Upper lobe of right lung (tissue), 1 donor: ENCODE data around the gene LDLRAD3. TPM values are rescaled to one million over a fixed set of nuclear protein-coding genes. Genes with fewer than 3 reads are reported as not detected.
"Not testable (repeated sequence)": the region's sequence is repeated elsewhere in the genome, so short reads cannot be mapped to it uniquely, and the experiment has no call there.

Source experiments
- ATAC-seq: fragments of 200-7000 bp; cut with Tn5 transposase; one replicate; pipeline ENCODE4 v1.9.1; 2020; ENCODE audit warnings: mild to moderate bottlenecking, moderate library complexity
- DNase-seq: peaks from one replicate; pipeline ENCODE4 v3.0.0-alpha.2; 2020
- H3K27ac ChIP-seq: fragments of 200-600 bp; one replicate; pipeline ENCODE4 v1.8.0; 2022
- H3K27me3 ChIP-seq: fragments of 200-600 bp; one replicate; pipeline ENCODE4 v1.8.0; 2022; ENCODE audit warnings: mild to moderate bottlenecking
- H3K36me3 ChIP-seq: fragments of 200-600 bp; one replicate; pipeline ENCODE4 v1.8.0; 2022
- H3K4me1 ChIP-seq: fragments of 200-600 bp; one replicate; pipeline ENCODE4 v1.8.0; 2022
- H3K4me3 ChIP-seq: fragments of 200-600 bp; one replicate; pipeline ENCODE4 v1.8.0; 2022; ENCODE audit warnings: mild to moderate bottlenecking
- H3K9me3 ChIP-seq: fragments of 200-600 bp; one replicate; pipeline ENCODE4 v1.8.0; 2022
- intact Hi-C: fragments of 100-400 bp; cut with DNase I; formaldehyde crosslinking; loops from one replicate; pipeline ENCODE4 v1.11.0; 2022
- total RNA-seq: library from RNA; stranded (reverse); fragmentation: NEBNext Ultra II Directional; extraction: Animal tissue kit (Norgen Biotek cat#: 25700); gene quantifications from one replicate; pipeline ENCODE4 v1.2.1, GENCODE V29; 2021
- TF ChIP-seq, protein P1 (sequence below): fragments of 200-600 bp; IDR thresholded peaks from one replicate; pipeline ENCODE4 v1.8.0; 2022; ENCODE audit warnings: antibody characterized with exemption
- donor health status: DM: no; HTN: yes; CAD: no; lungs with severe emphysema.

Gene LDLRAD3
- total RNA-seq, 1 donor from 2014 or later = 7.9 TPM

DNA sequence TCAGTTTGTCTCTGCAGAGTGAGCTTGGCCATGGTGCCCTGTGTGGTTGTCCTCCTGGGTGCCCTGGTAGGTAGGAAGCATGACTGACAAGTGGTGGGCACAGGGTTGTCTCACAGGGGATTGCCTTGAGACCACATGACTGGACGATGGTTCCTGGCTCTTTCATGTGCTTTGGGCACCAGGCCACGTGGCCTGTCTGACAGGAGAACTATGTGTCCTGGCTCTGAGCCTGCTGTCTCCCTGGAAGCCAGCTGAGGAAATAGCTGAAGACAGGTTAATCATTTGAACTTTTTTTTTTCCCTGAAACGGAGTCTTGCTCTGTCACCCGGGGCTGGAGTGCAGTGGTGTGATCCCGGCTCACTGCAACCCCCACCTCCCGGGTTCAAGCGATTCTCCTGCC, 93.2 kb downstream of the LDLRAD3 start:
- H3K27me3 ChIP-seq = no peaks in the 10 kb centered on the region
- no peaks in the 10 kb centered on the region for H3K4me1 ChIP-seq
- TF ChIP-seq, protein P1, sequence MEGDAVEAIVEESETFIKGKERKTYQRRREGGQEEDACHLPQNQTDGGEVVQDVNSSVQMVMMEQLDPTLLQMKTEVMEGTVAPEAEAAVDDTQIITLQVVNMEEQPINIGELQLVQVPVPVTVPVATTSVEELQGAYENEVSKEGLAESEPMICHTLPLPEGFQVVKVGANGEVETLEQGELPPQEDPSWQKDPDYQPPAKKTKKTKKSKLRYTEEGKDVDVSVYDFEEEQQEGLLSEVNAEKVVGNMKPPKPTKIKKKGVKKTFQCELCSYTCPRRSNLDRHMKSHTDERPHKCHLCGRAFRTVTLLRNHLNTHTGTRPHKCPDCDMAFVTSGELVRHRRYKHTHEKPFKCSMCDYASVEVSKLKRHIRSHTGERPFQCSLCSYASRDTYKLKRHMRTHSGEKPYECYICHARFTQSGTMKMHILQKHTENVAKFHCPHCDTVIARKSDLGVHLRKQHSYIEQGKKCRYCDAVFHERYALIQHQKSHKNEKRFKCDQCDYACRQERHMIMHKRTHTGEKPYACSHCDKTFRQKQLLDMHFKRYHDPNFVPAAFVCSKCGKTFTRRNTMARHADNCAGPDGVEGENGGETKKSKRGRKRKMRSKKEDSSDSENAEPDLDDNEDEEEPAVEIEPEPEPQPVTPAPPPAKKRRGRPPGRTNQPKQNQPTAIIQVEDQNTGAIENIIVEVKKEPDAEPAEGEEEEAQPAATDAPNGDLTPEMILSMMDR = no peak
- H3K27ac ChIP-seq = no peak overlapping the region
- no peaks in the 10 kb centered on the region for H3K9me3 ChIP-seq
- no peak overlapping the region for H3K4me3 ChIP-seq
- intact Hi-C loops = no loop called here
- ATAC-seq = no peak
- no peak for DNase-seq
- no peaks in the 10 kb centered on the region for H3K36me3 ChIP-seq

DNA sequence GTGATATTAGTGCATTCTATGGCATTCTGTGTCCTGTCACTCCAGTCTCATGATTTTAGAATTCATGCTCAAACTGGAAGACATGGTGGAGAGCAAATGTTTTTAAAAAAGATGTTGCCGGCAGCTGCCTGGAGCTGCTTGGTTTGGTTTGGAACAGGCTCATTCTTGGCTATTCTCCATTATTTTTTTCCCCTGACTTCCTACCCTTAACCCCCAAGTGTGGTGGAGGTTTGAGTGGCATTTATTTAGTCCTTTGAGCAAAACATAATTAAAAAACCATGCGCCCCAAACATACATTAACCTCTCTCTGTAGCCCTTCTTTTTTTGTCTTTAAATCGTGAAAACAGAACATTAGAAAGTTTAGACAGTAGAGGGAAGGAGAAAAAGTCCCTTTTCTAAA, 94.7 kb downstream of the LDLRAD3 start:
- Histone ChIP-seq H3K4me3 (no peak overlapping the region), H3K36me3 (no peaks in the 10 kb centered on the region), H3K4me1 (no peaks in the 10 kb centered on the region), H3K27me3 (no peaks in the 10 kb centered on the region), H3K27ac (no peak overlapping the region), H3K9me3 (no peaks in the 10 kb centered on the region)
- no peak for DNase-seq
- no peak for ATAC-seq
- intact Hi-C loops = no loop called here
- TF ChIP-seq, protein P1 = no peak

DNA sequence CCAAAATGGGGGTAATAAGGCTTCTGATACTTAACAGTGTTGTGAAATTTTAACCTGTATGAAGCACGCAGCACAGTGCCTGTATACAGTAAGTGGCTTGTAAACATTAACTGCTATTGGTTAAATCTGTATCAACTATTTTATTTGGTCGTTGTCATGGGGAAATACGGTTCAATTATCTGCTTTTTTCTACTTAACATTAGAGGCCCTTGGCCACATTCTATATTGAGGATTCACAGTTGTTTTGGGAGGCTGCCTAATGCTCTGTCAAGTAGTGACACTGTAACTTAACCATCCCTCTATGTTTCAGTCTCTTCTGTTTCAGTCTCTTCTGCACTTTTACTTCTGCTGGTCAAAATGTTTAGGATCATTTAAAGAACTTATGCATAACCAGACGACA, 95.6 kb downstream of the LDLRAD3 start:
- Histone ChIP-seq H3K4me1 (no peaks in the 10 kb centered on the region), H3K36me3 (no peaks in the 10 kb centered on the region), H3K27me3 (no peaks in the 10 kb centered on the region), H3K9me3 (no peaks in the 10 kb centered on the region), H3K27ac (no peak overlapping the region), H3K4me3 (no peak overlapping the region)
- DNase-seq (no peak), ATAC-seq (no peak)
- TF ChIP-seq, protein P1 = no peak
- intact Hi-C loops = no loop called here

DNA sequence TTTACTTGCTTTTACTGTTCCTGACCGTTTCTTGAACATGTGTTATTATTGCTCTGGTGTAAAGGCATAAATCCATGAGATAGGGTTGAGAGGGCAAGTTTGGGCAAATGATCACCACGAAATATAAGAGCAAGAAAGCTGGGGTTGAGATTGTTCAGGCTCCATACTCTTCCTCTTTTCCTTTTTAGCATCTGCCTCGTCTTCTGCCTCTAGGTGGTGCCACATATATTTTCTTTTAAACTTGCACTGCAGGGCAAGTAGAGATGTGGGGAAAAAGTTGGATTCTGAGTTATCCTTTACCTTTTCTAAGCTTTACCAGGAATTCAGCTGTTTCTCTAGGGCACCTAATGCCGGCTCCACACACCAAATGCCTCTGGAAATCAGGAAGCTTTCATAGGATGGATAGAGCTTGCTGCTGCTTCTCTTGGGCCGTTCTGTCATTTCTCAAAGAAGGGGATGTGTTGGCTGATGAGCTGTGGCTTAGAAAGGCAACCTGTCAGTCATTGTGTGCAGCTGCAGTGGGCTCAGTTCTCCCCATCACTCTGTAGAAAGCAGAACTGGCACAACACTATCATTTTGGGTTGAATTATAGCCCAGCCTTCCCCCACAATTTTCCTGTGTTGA, 98.2 kb downstream of the LDLRAD3 start:
- H3K27me3 ChIP-seq = no peaks in the 10 kb centered on the region
- H3K4me1 ChIP-seq = no peaks in the 10 kb centered on the region
- no peak overlapping the region for H3K4me3 ChIP-seq
- ATAC-seq = peak; percentile 58
- TF ChIP-seq, protein P1 = peak; percentile 47
- H3K36me3 ChIP-seq = no peaks in the 10 kb centered on the region
- no peak for DNase-seq
- no peak overlapping the region for H3K27ac ChIP-seq
- no peaks in the 10 kb centered on the region for H3K9me3 ChIP-seq
- intact Hi-C loops = no loop called here

DNA sequence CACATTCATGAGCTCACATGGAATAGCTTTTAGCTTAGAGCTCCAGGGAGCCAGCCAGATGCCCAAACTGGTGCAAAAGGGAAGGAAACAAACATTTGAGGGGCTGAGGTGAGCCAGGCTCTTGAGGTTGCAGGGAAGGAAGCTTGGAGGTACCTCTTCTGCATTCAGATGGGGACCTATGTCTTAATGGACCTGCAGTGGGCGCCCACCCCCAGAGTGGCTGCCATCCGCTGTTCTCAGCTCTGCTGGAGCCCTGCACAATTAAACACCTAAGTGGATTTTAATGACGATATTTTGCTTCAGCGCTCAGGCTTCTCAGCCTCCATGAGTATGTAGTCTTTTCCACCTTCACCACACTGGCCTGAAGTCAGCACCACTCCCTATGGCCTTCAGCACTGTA, 100.8 kb downstream of the LDLRAD3 start:
- H3K4me1 ChIP-seq = no peaks in the 10 kb centered on the region
- no peak for ATAC-seq
- intact Hi-C loops = no loop called here
- DNase-seq = no peak
- H3K27me3 ChIP-seq = no peaks in the 10 kb centered on the region
- TF ChIP-seq, protein P1 = no peak
- no peaks in the 10 kb centered on the region for H3K36me3 ChIP-seq
- no peak overlapping the region for H3K27ac ChIP-seq
- H3K9me3 ChIP-seq = no peaks in the 10 kb centered on the region
- no peak overlapping the region for H3K4me3 ChIP-seq

DNA sequence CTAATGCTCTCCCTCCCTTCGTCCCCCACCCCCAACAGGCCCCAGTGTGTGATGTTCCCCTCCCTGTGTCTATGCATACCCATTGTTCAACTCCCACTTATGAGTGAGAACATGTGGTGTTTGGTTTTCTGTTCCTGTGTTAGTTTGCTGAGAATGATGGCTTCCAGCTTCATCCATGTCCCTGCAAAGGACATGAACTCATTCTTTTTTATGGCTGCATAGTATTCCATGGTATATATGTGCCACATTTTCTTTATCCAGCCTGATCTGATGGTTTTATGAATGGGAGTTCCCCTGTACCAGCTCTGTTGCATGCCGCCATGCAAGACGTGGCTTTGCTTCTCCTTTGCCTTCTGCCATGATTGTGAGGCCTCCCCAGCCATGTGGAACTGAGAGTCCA, 102.1 kb downstream of the LDLRAD3 start:
- H3K4me1 ChIP-seq, H3K27ac ChIP-seq, H3K36me3 ChIP-seq, H3K27me3 ChIP-seq, H3K4me3 ChIP-seq, intact Hi-C loops, ATAC-seq, H3K9me3 ChIP-seq, DNase-seq: not testable (repeated sequence)
